Hepatic stellate cell (primary cell): Measurements from ENCODE around the gene BCAS3.

ENCODE experiments used
- DNase-seq: peaks from one replicate; pipeline ENCODE4 v3.0.0; 2011; ENCODE audit warnings: low spot score

Gene BCAS3

DNA sequence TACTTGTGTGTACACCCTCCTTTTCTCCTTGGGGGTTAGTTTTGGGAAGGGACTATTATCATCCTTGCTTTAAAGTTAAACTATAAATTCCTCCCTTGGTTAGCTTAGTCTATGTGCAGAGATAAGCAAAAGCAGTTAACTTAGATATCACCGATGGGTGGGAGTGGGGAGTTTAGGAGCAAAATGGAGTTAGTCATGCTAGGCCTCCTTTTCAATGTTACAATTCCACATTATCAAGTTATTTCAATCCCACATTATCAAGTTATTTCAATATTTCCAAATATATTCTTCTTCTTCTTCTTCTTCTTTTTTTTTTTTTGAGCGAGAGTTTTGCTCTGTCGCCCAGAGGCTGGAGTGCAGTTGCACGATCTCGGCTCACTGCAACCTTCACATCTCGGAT lies 1.7 kb upstream of the BCAS3 start:
- no peak for DNase-seq

DNA sequence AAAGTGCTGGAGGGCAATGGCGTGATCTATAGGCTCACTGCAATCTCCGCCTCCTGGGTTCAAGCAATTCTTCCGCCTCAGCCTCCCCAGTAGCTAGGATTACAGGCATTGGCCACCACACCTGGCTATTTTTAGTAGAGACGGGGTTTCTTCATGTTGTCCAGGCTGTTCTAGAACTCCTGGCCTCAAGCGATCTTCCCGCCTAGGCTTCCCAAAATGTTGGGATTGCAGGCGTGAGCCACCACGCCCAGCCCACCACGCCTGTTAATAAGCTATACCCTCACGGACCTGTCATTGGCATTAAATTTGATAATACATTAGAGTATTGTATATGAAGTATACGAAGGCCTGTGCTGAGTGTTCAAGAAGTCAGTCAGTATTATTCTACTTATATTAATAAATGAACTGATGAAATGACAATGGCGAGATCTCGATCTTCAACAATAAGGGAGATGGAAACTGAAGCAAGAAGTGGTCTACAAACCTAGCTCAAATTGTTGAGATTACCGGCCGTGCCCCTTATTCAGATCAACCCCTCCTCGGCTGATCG lies 818 bp upstream of the BCAS3 start:
- DNase-seq, result no peak

- no peak for DNase-seq
Observed at GRCh38 chr17:60678118-60678444, 430 bp downstream of the BCAS3 start.

- no peak for DNase-seq
Observed at GRCh38 chr17:60679287-60679686, 1.6 kb downstream of the BCAS3 start.

GRCh38 chr17:60680754-60681153 lies 3.1 kb downstream of the BCAS3 start:
- no peak for DNase-seq

GRCh38 chr17:60685437-60685836 lies 7.8 kb downstream of the BCAS3 start:
- DNase-seq, result no peak

DNA sequence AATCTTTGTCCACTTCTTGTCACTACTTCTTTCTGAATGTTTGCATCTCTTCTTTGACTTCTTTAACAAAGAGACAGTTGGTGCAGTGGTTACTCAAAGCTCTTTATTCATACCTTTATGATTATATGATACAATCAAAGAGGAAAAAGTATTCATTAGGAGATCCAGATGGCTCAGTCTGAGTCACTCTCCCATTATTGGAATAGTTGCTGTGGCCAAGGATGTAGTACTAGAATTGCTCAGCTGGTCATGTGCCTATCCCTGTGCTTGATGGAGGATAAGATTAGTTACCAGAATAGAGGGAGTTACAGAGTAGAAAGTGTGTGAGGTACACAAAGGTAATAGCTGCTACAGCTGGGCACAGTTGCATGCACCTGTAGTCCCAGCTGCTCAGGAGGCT lies 18.3 kb downstream of the BCAS3 start:
- no peak for DNase-seq

- DNase-seq, result no peak
Observed at GRCh38 chr17:60699090-60699489, 21.4 kb downstream of the BCAS3 start.

DNA sequence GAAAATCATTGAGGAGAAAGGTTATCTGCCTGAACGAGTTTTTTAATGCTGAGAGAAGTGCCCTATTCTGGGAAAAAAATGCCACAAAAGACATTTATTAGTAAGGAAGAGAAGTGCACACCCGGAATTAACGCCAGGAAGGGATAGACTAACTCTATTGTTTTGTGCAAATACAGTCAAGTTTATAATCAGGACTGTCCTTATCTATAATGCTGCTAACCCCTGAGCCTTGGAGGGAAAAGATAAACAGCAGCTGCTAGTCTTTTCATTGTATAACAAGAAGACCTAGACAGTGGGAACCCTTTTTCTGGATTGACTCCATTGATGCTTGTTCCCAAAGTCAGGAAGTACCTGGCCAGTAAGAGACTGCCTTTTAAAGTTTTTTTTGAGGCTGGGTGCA lies 26.5 kb downstream of the BCAS3 start:
- DNase-seq, result no peak

- no peak for DNase-seq
Observed at GRCh38 chr17:60712675-60713074, 35.0 kb downstream of the BCAS3 start.

DNA sequence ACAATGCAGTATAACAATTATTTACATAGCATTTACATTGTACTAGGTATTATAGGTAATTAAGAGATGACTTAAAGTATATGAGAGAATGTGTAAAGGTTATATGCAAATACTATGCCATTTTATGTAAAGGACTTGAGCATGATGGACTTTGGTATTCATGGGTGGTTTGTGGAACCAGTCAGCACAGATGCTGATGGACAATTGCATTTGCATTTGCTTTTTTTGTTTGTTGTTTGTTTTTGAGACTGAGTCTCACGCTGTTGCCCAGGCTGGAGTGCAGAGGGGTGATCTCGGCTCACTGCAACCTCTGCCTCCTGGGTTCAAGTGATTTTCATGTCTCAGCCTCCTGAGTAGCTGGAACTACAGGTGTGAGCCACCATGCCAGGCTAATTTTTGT lies 36.0 kb downstream of the BCAS3 start:
- no peak for DNase-seq

DNA sequence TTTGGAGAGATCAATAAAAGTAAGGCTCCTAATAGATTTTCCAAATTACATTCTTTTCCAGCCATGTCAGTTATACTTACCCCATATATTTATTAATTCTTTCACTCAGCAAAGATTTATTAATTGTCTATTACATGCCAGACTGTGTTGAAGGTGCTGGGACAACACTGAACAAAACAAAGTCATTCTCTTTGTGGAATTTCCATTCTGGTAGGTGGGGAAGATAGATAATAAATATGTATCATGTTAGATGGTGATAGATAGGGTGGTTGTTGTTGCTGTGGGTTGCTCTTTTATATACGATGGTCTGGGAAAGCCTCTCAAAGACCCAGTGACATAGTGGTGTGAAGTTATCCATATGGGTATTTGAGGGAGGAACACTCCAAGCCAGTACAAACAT lies 39.1 kb downstream of the BCAS3 start:
- no peak for DNase-seq

DNA sequence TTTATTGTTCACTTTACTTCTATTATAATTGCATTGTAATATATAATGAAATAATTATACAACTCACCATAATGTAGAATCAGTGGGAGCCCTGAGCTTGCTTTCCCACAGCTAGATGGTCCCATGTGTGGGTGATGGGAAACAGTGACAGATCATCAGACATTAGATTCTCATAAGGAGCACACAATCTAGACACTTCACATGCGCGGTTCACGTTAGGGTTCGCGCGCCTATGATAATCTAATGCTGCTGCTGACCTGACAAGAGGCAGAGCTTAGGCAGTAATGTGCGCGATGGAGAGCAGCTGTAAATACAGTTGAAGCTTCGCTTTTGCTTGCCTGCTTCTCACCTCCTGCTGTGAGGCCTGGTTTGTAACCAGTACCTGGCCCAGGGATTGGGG lies 40.2 kb downstream of the BCAS3 start:
- no peak for DNase-seq

GRCh38 chr17:60720763-60721531 lies 43.3 kb downstream of the BCAS3 start:
- peak; percentile 50 for DNase-seq

DNA sequence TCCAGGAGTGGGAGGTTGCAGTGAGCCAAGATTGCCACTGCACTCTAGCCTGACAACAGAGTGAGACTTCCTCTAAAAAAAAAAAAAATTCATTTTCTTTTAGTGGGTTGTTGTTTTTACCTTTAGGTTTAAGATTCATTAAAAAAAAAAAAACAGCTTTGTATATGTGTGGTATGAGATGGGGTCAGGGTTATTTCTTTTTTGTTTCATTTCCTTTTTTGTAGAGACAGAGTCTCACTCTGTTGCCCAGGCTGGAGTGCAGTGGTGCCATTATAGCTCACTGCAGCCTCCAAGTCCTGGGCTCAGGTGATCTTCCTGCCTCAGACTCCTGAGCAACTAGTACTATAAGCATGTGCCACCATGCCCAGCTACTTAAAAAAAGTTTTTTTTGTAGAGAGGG lies 47.0 kb downstream of the BCAS3 start:
- no peak for DNase-seq

DNA sequence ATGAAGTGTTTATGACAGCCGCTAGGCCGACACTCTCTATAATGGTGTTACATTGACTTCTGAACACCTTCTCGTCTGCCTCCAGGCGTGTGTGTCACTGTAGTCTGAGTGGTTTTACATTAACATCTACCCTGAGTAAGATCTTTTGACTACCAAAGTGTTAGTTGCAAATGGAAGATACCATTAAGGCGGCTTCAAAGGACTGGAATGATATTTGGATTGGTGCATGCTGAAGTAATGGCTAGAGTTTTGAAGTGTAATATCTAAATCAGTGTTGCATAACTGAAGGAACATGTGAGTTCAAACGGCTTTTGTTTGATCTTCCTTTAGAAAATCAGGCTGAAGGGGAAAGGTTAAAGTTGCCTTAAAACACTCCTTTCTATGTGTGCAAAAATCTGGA lies 52.2 kb downstream of the BCAS3 start:
- no peak for DNase-seq

DNA sequence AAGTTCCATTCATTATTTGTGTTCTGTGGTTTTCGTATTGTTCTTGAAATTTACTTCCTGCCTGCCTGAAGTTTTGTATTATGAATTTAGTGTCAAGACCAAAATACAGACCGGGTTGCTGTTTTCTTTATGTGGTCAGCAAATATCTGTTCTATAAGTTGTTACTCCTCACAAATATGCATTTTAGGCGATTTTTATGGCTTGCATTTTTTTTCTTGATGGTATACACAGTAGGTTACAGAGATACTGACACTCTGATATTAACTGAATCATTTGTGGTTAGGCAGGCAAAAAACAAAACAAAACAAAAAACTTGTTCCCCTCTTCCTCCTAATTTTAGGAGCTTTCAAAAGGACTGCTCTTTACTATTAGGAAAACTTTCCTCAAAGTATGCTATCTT lies 52.6 kb downstream of the BCAS3 start:
- no peak for DNase-seq

DNA sequence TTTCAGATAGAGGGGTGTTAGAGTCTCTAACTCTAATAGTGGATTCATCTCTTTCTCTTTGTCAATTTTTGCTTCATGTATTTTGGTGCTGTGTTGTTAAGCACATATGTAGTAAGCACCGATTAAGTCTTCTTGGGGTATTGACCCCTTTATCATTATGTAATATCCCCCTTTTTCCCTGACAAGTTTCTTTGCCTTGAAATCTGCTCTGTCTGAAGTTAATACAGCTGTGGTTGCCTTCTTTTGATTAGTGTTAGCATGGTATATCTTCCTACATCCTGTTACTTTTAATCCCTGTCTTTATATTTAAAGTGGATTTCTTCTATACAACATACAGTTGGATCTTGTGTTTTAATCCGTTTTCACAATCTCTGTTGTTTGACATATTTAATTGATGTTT lies 60.6 kb downstream of the BCAS3 start:
- DNase-seq, result no peak

DNA sequence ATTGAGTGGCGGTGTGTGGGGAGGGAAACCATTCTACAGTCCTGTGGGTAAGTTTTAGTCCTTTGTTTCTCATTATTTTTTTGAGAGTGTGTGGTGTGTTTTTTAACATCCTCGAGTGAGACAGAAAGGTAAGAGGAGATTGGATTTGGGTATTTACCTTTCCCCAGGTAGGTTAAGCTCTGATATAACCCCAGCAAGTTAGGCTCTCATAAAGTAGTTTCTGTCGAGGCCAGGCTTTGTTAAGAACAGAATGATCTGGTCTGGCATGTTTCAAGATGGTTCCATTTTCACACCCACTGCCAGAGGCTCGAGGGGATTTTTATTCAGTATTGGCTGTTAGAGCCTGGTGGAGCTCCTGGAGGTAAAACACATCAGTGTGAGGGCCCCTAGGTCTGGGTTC lies 62.9 kb downstream of the BCAS3 start:
- DNase-seq, result no peak

DNA sequence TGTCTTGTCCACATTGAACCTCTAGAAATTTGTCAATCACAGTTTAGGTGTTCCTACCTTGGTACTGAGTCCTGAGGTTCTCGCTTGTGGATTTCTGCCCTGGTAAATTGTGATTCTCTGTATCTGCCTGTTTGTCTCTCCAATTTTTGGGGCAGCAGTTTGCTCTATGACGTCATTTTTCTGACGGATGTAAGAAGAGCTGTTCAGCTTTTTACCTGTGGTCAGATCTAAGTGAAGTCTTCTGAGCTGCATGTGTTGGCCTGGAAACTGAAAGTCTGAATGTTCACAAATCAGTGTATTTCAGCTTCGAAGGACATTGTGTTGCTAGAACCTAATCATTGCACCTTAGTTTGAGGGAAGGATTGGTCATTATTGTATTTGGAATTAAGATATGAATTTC lies 63.4 kb downstream of the BCAS3 start:
- no peak for DNase-seq

- no peak for DNase-seq
Observed at GRCh38 chr17:60743282-60743681, 65.6 kb downstream of the BCAS3 start.

GRCh38 chr17:60743799-60744198 lies 66.1 kb downstream of the BCAS3 start:
- peak; percentile 14 for DNase-seq

- no peak for DNase-seq
Observed at GRCh38 chr17:60744355-60744966, 66.8 kb downstream of the BCAS3 start.

DNA sequence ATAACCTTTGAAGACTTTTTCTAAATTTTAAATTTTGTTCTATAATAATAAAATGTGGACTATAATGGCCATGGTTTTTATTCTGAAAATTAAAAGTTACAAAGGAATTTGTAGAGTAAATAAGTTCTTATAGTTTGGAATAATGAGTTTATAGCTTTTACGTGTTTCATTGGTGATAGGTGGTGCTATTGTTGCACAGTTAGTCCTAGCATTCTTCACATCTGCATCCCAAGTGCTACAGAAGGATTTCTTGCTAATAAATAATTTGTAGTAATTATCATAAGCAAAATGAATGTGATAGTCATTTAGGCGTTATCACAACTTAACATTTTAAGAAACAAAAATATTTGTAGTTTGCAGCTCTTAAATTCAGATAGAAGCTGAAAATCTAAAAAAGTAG lies 67.9 kb downstream of the BCAS3 start:
- no peak for DNase-seq
